GM21717 (cell line): ENCODE measurements around the gene BZW2.
A peak's percentile ranks its signal among the peaks of the same experiment; 100 is the strongest.
"Not testable (repeated sequence)": the region's sequence is repeated elsewhere in the genome, so short reads cannot be mapped to it uniquely, and the experiment has no call there.

ENCODE experiments used
- ATAC-seq: cut with Tn5 transposase; IDR thresholded peaks from one replicate; pipeline ENCODE4 v1.9.1; 2021; ENCODE audit warnings: mild to moderate bottlenecking, moderate library complexity; ENCODE audit not compliant: unreplicated experiment

BZW2 gene

GRCh38 chr7:16644636-16645592 lies 1.1 kb upstream of the BZW2 start:
- peak; percentile 0 for ATAC-seq

GRCh38 chr7:16646472-16647072 lies 591 bp downstream of the BZW2 start:
- ATAC-seq, result no peak

GRCh38 chr7:16647435-16647960 lies 1.5 kb downstream of the BZW2 start:
- no peak for ATAC-seq

GRCh38 chr7:16648551-16648950 lies 2.6 kb downstream of the BZW2 start:
- no peak for ATAC-seq

- ATAC-seq, result no peak
Measured at GRCh38 chr7:16649196-16649595, 3.2 kb downstream of the BZW2 start.

GRCh38 chr7:16650266-16650665 lies 4.3 kb downstream of the BZW2 start:
- ATAC-seq, result no peak

- no peak for ATAC-seq
Measured at GRCh38 chr7:16651396-16652239, 5.6 kb downstream of the BZW2 start.

GRCh38 chr7:16652240-16652583 lies 6.2 kb downstream of the BZW2 start:
- no peak for ATAC-seq

GRCh38 chr7:16652888-16653287 lies 6.9 kb downstream of the BZW2 start:
- no peak for ATAC-seq

GRCh38 chr7:16655394-16655793 lies 9.4 kb downstream of the BZW2 start:
- no peak for ATAC-seq

- ATAC-seq, result no peak
Measured at GRCh38 chr7:16656141-16656540, 10.2 kb downstream of the BZW2 start.

GRCh38 chr7:16657656-16658279 lies 11.8 kb downstream of the BZW2 start:
- ATAC-seq, result no peak

GRCh38 chr7:16659854-16660497 lies 14.0 kb downstream of the BZW2 start:
- not testable (repeated sequence) for ATAC-seq

- ATAC-seq, result no peak
Measured at GRCh38 chr7:16660702-16661464, 14.9 kb downstream of the BZW2 start.

GRCh38 chr7:16661924-16662323 lies 15.9 kb downstream of the BZW2 start:
- ATAC-seq, result no peak

GRCh38 chr7:16667355-16667754 lies 21.4 kb downstream of the BZW2 start:
- no peak for ATAC-seq

- ATAC-seq, result no peak
Measured at GRCh38 chr7:16668049-16668858, 22.3 kb downstream of the BZW2 start.

- no peak for ATAC-seq
Measured at GRCh38 chr7:16668978-16669377, 23.0 kb downstream of the BZW2 start.

- ATAC-seq, result no peak
Measured at GRCh38 chr7:16669581-16669980, 23.6 kb downstream of the BZW2 start.
